ENCODE measurements around the gene ADD3.

The ADD3 gene

DNA sequence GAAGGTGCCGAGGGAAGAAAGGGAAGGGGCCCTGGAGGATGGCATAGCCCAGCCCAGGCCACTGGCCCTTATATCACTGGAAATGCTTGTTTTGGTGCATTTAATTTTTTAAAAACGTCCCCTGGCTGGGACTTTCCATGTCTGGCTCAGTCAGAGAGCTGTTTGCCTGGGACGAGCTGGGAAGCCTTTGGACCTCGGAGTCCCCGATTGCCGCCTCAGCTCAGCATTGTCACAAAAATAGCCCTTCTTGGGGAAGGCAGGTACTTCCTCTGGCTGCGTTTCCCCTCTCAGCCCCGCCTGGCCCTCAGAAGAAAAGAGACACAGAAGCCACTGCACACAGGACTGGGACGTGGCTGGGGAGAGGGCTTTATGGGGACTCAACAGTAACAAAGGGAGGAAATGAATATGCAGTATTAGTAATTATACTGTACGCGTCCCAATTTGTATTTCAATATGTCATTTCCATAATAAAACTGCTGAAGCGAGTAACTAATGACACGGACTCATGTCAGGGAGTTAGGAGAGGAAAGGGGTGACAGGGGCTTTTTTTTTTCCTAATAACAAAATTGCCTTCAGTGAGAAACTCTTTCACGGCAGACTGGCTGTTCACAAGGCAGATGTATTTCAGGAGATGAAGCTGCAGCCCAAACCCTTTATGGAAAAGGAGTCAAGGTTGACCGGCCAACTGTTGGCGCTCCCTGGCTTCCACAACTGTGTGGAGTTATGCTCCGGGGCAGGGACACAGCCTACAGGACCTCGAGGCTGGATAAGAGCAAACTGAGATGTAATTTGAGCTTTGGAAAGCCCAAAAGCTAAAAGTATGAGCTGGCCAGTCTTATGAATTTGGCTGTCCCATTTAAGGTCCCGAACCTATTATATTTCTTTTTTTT, 168.6 kb downstream of the ADD3 start:
- H3K79me1 ChIP-seq (ENCODE audit: low read length): no peaks in the 10 kb centered on the region
- H2AFZ ChIP-seq (ENCODE audit: insufficient read depth, low read length, poor library complexity): no peak overlapping the region
- H3K18ac ChIP-seq (ENCODE audit: low read length): no peak overlapping the region
- no peak overlapping the region for H3K9ac ChIP-seq (ENCODE audit: low read length)
- no peak overlapping the region for H2AK5ac ChIP-seq (ENCODE audit: low read length)
- H3K9me3 ChIP-seq (ENCODE audit: insufficient read depth, low read depth, low read length): no peaks in the 10 kb centered on the region
- no peaks in the 10 kb centered on the region for H3K36me3 ChIP-seq (ENCODE audit: control insufficient read depth in 1 of 2, insufficient read depth in 2 of 2, low read length in 2 of 2)
- H2BK120ac ChIP-seq (ENCODE audit: insufficient read depth, low read length, poor library complexity): peak overlapping the region; percentile 65
- H4K8ac ChIP-seq (ENCODE audit: low read depth, low read length): no peak overlapping the region
- H2BK12ac ChIP-seq (ENCODE audit: low read length): no peak overlapping the region
- no peak overlapping the region for H3K4me2 ChIP-seq (ENCODE audit: low read length)
- H3K79me2 ChIP-seq (ENCODE audit: control insufficient read depth, insufficient read depth, low read length, poor library complexity): no peaks in the 10 kb centered on the region
- no peak for DNase-seq
- H3K14ac ChIP-seq (ENCODE audit: low read length): no peak overlapping the region
- no peaks in the 10 kb centered on the region for H3K27me3 ChIP-seq (ENCODE audit: insufficient read depth, low read length)
- no CpG with 5 or more reads among the region's 19 CpGs for WGBS (ENCODE audit: extremely low coverage, insufficient coverage, insufficient read length)
- no peak overlapping the region for H3K4ac ChIP-seq (ENCODE audit: low read depth, low read length)
- H4K12ac ChIP-seq (ENCODE audit: low read depth, low read length): no peak overlapping the region
- no peak overlapping the region for H3K4me3 ChIP-seq (ENCODE audit: low read depth, low read length)
- H4K91ac ChIP-seq (ENCODE audit: low read depth, low read length): no peak overlapping the region
- H2BK5ac ChIP-seq (ENCODE audit: low read depth, low read length, poor library complexity): no peak overlapping the region
- no peaks in the 10 kb centered on the region for H3K4me1 ChIP-seq (ENCODE audit: control insufficient read depth in 1 of 2, insufficient read depth in 2 of 2, low read length in 2 of 2)
- H3K27ac ChIP-seq (ENCODE audit: low read depth, low read length): no peak overlapping the region
- H3K23ac ChIP-seq (ENCODE audit: low read length): no peak overlapping the region

DNA sequence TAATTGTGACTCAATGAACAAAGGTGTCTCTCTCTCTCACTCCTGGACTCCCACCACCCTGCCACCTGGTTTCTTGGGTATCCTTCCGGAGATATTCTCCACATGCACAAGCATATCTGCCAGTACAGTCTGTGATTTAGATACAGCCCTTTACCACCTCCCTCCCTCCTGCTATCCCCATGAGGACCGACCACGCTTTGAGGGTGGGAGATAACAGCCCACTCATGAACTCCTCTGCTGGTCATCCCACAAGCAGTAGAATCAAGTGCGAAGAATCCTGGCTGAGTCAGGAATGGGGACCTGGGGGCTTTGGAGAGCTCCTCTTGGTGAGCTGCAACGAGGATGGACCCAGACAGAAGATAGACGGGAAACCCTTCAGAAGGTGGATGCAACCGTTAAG, 171.4 kb downstream of the ADD3 start:
- H3K4ac ChIP-seq (ENCODE audit: low read depth, low read length): no peak overlapping the region
- no peaks in the 10 kb centered on the region for H3K9me3 ChIP-seq (ENCODE audit: insufficient read depth, low read depth, low read length)
- no peaks in the 10 kb centered on the region for H3K4me1 ChIP-seq (ENCODE audit: control insufficient read depth in 1 of 2, insufficient read depth in 2 of 2, low read length in 2 of 2)
- no peak overlapping the region for H4K8ac ChIP-seq (ENCODE audit: low read depth, low read length)
- H3K4me3 ChIP-seq (ENCODE audit: low read depth, low read length): no peak overlapping the region
- H3K79me1 ChIP-seq (ENCODE audit: low read length): no peaks in the 10 kb centered on the region
- H3K23ac ChIP-seq (ENCODE audit: low read length): no peak overlapping the region
- no peak overlapping the region for H2AFZ ChIP-seq (ENCODE audit: insufficient read depth, low read length, poor library complexity)
- DNase-seq: no peak
- H3K18ac ChIP-seq (ENCODE audit: low read length): no peak overlapping the region
- no peak overlapping the region for H3K14ac ChIP-seq (ENCODE audit: low read length)
- H3K9ac ChIP-seq (ENCODE audit: low read length): no peak overlapping the region
- no peak overlapping the region for H2AK5ac ChIP-seq (ENCODE audit: low read length)
- no peak overlapping the region for H4K12ac ChIP-seq (ENCODE audit: low read depth, low read length)
- WGBS (ENCODE audit: extremely low coverage, insufficient coverage, insufficient read length): no CpG with 5 or more reads among the region's 7 CpGs
- no peak overlapping the region for H3K27ac ChIP-seq (ENCODE audit: low read depth, low read length)
- H2BK5ac ChIP-seq (ENCODE audit: low read depth, low read length, poor library complexity): no peak overlapping the region
- H3K27me3 ChIP-seq (ENCODE audit: insufficient read depth, low read length): no peaks in the 10 kb centered on the region
- no peak overlapping the region for H4K91ac ChIP-seq (ENCODE audit: low read depth, low read length)
- no peaks in the 10 kb centered on the region for H3K36me3 ChIP-seq (ENCODE audit: control insufficient read depth in 1 of 2, insufficient read depth in 2 of 2, low read length in 2 of 2)
- no peaks in the 10 kb centered on the region for H3K79me2 ChIP-seq (ENCODE audit: control insufficient read depth, insufficient read depth, low read length, poor library complexity)
- no peak overlapping the region for H2BK120ac ChIP-seq (ENCODE audit: insufficient read depth, low read length, poor library complexity)
- no peak overlapping the region for H2BK12ac ChIP-seq (ENCODE audit: low read length)
- no peak overlapping the region for H3K4me2 ChIP-seq (ENCODE audit: low read length)

DNA sequence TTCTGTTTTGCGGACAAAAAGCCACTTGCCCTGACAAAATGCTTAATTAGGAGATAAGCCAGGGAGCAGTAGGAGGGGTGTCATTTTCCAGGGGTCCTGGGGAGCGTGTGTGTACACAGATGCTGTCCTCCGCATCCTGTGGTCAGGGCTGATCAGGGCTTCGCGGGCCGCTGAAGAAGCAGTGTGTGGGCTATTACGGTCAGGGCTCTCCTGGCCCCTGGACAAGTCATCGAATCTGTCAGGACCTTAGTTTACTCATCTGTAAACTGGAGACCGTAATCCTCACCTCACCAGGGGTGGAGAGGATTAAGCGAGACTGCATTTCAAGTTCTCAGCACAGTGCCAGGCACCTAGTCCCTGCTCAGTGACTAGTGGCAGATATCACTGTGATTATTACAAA, 173.7 kb downstream of the ADD3 start:
- no peaks in the 10 kb centered on the region for H3K79me1 ChIP-seq (ENCODE audit: low read length)
- no peak overlapping the region for H4K8ac ChIP-seq (ENCODE audit: low read depth, low read length)
- no peaks in the 10 kb centered on the region for H3K79me2 ChIP-seq (ENCODE audit: control insufficient read depth, insufficient read depth, low read length, poor library complexity)
- H2BK5ac ChIP-seq (ENCODE audit: low read depth, low read length, poor library complexity): no peak overlapping the region
- H3K27ac ChIP-seq (ENCODE audit: low read depth, low read length): no peak overlapping the region
- no peak for DNase-seq
- H3K27me3 ChIP-seq (ENCODE audit: insufficient read depth, low read length): no peaks in the 10 kb centered on the region
- H2BK12ac ChIP-seq (ENCODE audit: low read length): no peak overlapping the region
- WGBS (ENCODE audit: extremely low coverage, insufficient coverage, insufficient read length): no CpG with 5 or more reads among the region's 10 CpGs
- no peak overlapping the region for H3K4ac ChIP-seq (ENCODE audit: low read depth, low read length)
- no peaks in the 10 kb centered on the region for H3K36me3 ChIP-seq (ENCODE audit: control insufficient read depth in 1 of 2, insufficient read depth in 2 of 2, low read length in 2 of 2)
- no peaks in the 10 kb centered on the region for H3K4me1 ChIP-seq (ENCODE audit: control insufficient read depth in 1 of 2, insufficient read depth in 2 of 2, low read length in 2 of 2)
- no peak overlapping the region for H3K9ac ChIP-seq (ENCODE audit: low read length)
- no peak overlapping the region for H3K4me3 ChIP-seq (ENCODE audit: low read depth, low read length)
- H4K12ac ChIP-seq (ENCODE audit: low read depth, low read length): no peak overlapping the region
- H2AK5ac ChIP-seq (ENCODE audit: low read length): no peak overlapping the region
- H2AFZ ChIP-seq (ENCODE audit: insufficient read depth, low read length, poor library complexity): no peak overlapping the region
- no peak overlapping the region for H2BK120ac ChIP-seq (ENCODE audit: insufficient read depth, low read length, poor library complexity)
- H4K91ac ChIP-seq (ENCODE audit: low read depth, low read length): no peak overlapping the region
- no peak overlapping the region for H3K23ac ChIP-seq (ENCODE audit: low read length)
- no peak overlapping the region for H3K14ac ChIP-seq (ENCODE audit: low read length)
- no peaks in the 10 kb centered on the region for H3K9me3 ChIP-seq (ENCODE audit: insufficient read depth, low read depth, low read length)
- no peak overlapping the region for H3K18ac ChIP-seq (ENCODE audit: low read length)
- H3K4me2 ChIP-seq (ENCODE audit: low read length): no peak overlapping the region

DNA sequence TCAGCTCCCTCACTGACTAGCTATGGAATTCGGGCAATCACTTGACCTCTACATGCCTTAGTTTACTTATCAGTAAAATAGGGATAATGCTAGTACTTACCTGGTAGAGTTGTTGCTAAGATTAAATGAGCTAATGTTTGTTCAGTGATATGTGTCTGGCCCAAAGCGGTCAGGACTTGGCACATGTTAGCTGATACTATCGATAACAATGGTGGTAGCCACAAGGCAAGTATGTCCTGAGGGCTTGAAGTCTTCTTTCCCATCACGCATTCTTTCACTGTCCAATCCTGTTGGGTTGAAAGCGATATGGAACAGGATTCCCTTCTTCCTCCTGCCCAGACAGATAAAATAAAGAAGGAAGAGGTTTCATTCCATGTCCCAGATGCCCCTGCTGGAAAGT, 174.1 kb downstream of the ADD3 start:
- Histone ChIP-seq H3K23ac (ENCODE audit: low read length) (no peak overlapping the region), H3K4me3 (ENCODE audit: low read depth, low read length) (no peak overlapping the region), H3K27ac (ENCODE audit: low read depth, low read length) (no peak overlapping the region), H2BK120ac (ENCODE audit: insufficient read depth, low read length, poor library complexity) (no peak overlapping the region), H3K9me3 (ENCODE audit: insufficient read depth, low read depth, low read length) (no peaks in the 10 kb centered on the region), H3K27me3 (ENCODE audit: insufficient read depth, low read length) (no peaks in the 10 kb centered on the region), H3K9ac (ENCODE audit: low read length) (no peak overlapping the region), H4K8ac (ENCODE audit: low read depth, low read length) (no peak overlapping the region), H3K36me3 (ENCODE audit: control insufficient read depth in 1 of 2, insufficient read depth in 2 of 2, low read length in 2 of 2) (no peaks in the 10 kb centered on the region), H4K91ac (ENCODE audit: low read depth, low read length) (no peak overlapping the region), H3K4me1 (ENCODE audit: control insufficient read depth in 1 of 2, insufficient read depth in 2 of 2, low read length in 2 of 2) (no peaks in the 10 kb centered on the region), H2BK12ac (ENCODE audit: low read length) (no peak overlapping the region), H3K79me1 (ENCODE audit: low read length) (no peaks in the 10 kb centered on the region), H3K18ac (ENCODE audit: low read length) (no peak overlapping the region), H4K12ac (ENCODE audit: low read depth, low read length) (no peak overlapping the region), H3K4ac (ENCODE audit: low read depth, low read length) (no peak overlapping the region), H3K4me2 (ENCODE audit: low read length) (no peak overlapping the region), H2AFZ (ENCODE audit: insufficient read depth, low read length, poor library complexity) (no peak overlapping the region), H3K79me2 (ENCODE audit: control insufficient read depth, insufficient read depth, low read length, poor library complexity) (no peaks in the 10 kb centered on the region), H3K14ac (ENCODE audit: low read length) (no peak overlapping the region), H2AK5ac (ENCODE audit: low read length) (no peak overlapping the region), H2BK5ac (ENCODE audit: low read depth, low read length, poor library complexity) (no peak overlapping the region)
- DNase-seq: peak; percentile 66 to 84
- no CpG with 5 or more reads among the region's 5 CpGs for WGBS (ENCODE audit: extremely low coverage, insufficient coverage, insufficient read length)

Measured in trophoblast cell (in vitro differentiated cells and primary cell).